Measurements from ENCODE around the gene NTHL1. TPM values are rescaled to one million over a fixed set of nuclear protein-coding genes. Genes with fewer than 3 reads are reported as not detected.

NTHL1 gene
- polyA plus RNA-seq, 3 donors, result 9.2 to 22.4 (median 9.6) TPM

DNA sequence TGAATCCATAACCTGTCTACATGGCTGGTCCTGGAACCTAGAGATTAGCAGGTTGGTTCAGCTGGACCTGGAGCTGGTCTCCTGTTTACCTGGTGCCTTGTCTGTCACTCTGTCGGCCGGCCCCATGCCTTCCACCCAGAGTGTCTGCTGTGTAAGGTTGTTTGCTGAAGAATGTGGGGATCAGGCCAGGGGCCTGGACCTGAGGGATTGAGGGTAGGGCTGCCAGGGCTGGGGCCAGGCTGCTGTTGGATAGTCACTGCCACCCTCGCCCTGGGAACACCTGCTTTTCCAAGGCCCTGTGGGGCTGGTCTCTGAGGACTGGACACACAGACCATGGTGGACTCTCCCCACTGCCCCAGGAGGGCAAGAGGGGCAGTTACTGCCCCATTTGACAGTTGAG is 19.5 kb downstream of the NTHL1 start:
- Histone ChIP-seq H3K36me3 (replicated peaks in 1 of 2; ENCODE audit: control insufficient read depth in 1 of 2, insufficient read depth in 2 of 2, low read length in 2 of 2) (no peaks in the 10 kb centered on the region), H3K4me2 (replicated peaks; ENCODE audit: extremely low read depth, low read length, poor library complexity, severe bottlenecking) (no peak overlapping the region), H3K9me3 (replicated peaks in 1 of 2; ENCODE audit: control insufficient read depth in 1 of 2, insufficient read depth in 1 of 2, low read length in 2 of 2) (peaks cover 0 to 9% of the 10 kb centered on the region in 2 donors), H3K27ac (ENCODE audit: low read depth in 1 of 2, low read length in 2 of 2) (no peak overlapping the region), H4K20me1 (ENCODE audit: insufficient read depth, low read length) (no peaks in the 10 kb centered on the region), H3K79me2 (ENCODE audit: insufficient read depth, low read length) (no peaks in the 10 kb centered on the region), H3K9ac (ENCODE audit: insufficient read depth, low read length, poor library complexity, severe bottlenecking) (no peak overlapping the region), H3K27me3 (ENCODE audit: control insufficient read depth in 2 of 2, insufficient read depth in 2 of 2, low read length in 2 of 2) (peaks cover 11 to 42% of the 10 kb centered on the region in 2 donors), H3K4me3 (replicated peaks in 1 of 3; ENCODE audit: low read depth in 2 of 3, low read length in 3 of 3) (no peak overlapping the region), H2AFZ (ENCODE audit: insufficient read depth, low read depth, low read length, poor library complexity, severe bottlenecking) (no peak overlapping the region), H3K4me1 (ENCODE audit: control insufficient read depth in 1 of 2, insufficient read depth in 2 of 2, low read length in 2 of 2) (peaks cover 16 to 27% of the 10 kb centered on the region in 2 donors)
- H3K9me3 Mint-ChIP-seq, result peaks cover 0 to 7% (median 2%) of the 10 kb centered on the region in 7 donors
- no peak for DNase-seq
- no peak overlapping the region for H3K27ac Mint-ChIP-seq
- intact Hi-C loops (cut with micrococcal nuclease), result loop anchor here in 1 of 2 donors (5.0 kb wide), 1 partner anchor 119 kb away; the partner anchor contains the start of gene RAB26
- H3K4me1 Mint-ChIP-seq, result peaks cover 18% of the 10 kb centered on the region
- TF ChIP-seq, protein P1, sequence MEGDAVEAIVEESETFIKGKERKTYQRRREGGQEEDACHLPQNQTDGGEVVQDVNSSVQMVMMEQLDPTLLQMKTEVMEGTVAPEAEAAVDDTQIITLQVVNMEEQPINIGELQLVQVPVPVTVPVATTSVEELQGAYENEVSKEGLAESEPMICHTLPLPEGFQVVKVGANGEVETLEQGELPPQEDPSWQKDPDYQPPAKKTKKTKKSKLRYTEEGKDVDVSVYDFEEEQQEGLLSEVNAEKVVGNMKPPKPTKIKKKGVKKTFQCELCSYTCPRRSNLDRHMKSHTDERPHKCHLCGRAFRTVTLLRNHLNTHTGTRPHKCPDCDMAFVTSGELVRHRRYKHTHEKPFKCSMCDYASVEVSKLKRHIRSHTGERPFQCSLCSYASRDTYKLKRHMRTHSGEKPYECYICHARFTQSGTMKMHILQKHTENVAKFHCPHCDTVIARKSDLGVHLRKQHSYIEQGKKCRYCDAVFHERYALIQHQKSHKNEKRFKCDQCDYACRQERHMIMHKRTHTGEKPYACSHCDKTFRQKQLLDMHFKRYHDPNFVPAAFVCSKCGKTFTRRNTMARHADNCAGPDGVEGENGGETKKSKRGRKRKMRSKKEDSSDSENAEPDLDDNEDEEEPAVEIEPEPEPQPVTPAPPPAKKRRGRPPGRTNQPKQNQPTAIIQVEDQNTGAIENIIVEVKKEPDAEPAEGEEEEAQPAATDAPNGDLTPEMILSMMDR (IDR thresholded peaks at IDR 0.05), result no peak
- 90% methylated on average over 3 of the region's 3 CpGs for WGBS (ENCODE audit: insufficient coverage)
- H3K4me3 Mint-ChIP-seq, result peak overlapping the region in 1 of 2 donors; percentile 80
- peaks cover 3% of the 10 kb centered on the region in 2 donors for H3K36me3 Mint-ChIP-seq
- peaks cover 30 to 62% (median 47%) of the 10 kb centered on the region in 3 donors for H3K27me3 Mint-ChIP-seq (ENCODE audit: low read depth in 3 of 3)

DNA sequence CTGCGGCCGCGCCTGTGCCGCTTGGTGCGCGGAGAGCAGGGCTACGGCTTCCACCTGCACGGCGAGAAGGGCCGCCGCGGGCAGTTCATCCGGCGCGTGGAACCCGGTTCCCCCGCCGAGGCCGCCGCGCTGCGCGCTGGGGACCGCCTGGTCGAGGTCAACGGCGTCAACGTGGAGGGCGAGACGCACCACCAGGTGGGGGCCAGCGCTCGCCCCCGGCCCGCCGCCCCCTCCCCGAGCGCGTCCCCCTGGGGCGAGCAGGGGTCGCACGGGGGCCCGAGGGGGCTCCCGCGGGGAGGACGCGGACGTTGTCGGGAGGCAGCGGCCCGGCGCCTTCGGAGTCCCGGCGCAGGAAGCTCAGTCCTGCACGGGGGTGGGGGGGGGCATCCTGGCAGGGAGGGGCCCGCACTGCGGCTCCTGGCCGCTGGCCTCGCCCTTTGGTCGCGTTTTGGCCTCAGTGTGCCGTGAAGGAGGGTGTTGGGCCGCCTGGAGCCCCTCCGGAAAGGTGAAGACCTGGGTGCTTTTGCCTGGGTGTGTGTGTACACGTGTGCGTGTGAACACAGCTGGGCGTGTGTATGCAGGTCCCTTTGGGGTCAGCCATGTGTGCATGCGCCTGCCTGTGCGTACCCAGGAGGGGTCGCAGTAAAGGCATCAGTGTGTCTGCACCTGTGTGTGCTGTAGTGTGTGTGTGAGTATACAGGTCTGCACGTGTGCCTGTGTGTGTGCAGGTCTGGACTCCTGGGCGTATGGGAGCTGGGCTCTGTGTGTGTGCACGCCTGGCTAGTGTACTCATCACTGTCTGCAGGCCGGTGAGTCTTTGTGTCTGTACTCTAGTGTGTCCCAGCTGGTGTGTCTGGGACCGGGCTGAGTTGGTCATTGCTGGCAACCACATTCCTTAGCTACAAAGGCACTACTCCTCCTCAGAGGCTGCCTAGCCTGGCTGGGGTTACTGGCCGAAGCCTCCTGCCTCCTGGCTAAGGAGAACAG is 20.3 kb downstream of the NTHL1 start:
- H3K36me3 Mint-ChIP-seq, result peaks cover 5 to 6% of the 10 kb centered on the region in 2 donors
- WGBS (ENCODE audit: insufficient coverage), result 7% methylated on average over 74 of the region's 76 CpGs
- Histone ChIP-seq H3K36me3 (replicated peaks in 1 of 2; ENCODE audit: control insufficient read depth in 1 of 2, insufficient read depth in 2 of 2, low read length in 2 of 2) (no peaks in the 10 kb centered on the region), H3K27ac (ENCODE audit: low read depth in 1 of 2, low read length in 2 of 2) (no peak overlapping the region), H3K4me3 (replicated peaks in 1 of 3; ENCODE audit: low read depth in 2 of 3, low read length in 3 of 3) (peak overlapping the region in 1 of 3 experiments; percentile 56), H3K9ac (ENCODE audit: insufficient read depth, low read length, poor library complexity, severe bottlenecking) (no peak overlapping the region), H3K27me3 (ENCODE audit: control insufficient read depth in 2 of 2, insufficient read depth in 2 of 2, low read length in 2 of 2) (peaks cover 11 to 38% of the 10 kb centered on the region in 2 donors), H3K4me1 (ENCODE audit: control insufficient read depth in 1 of 2, insufficient read depth in 2 of 2, low read length in 2 of 2) (peaks cover 15 to 26% of the 10 kb centered on the region in 2 donors), H3K4me2 (replicated peaks; ENCODE audit: extremely low read depth, low read length, poor library complexity, severe bottlenecking) (peak overlapping the region; percentile 71), H4K20me1 (ENCODE audit: insufficient read depth, low read length) (no peaks in the 10 kb centered on the region), H2AFZ (ENCODE audit: insufficient read depth, low read depth, low read length, poor library complexity, severe bottlenecking) (peak overlapping the region; percentile 21), H3K79me2 (ENCODE audit: insufficient read depth, low read length) (no peaks in the 10 kb centered on the region), H3K9me3 (replicated peaks in 1 of 2; ENCODE audit: control insufficient read depth in 1 of 2, insufficient read depth in 1 of 2, low read length in 2 of 2) (peaks cover 0 to 9% of the 10 kb centered on the region in 2 donors)
- H3K4me3 Mint-ChIP-seq, result peak overlapping the region; percentile 58 to 80
- TF ChIP-seq, protein P1 (IDR thresholded peaks at IDR 0.05), result no peak
- peaks cover 20% of the 10 kb centered on the region for H3K4me1 Mint-ChIP-seq
- peaks cover 0 to 7% (median 2%) of the 10 kb centered on the region in 7 donors for H3K9me3 Mint-ChIP-seq
- intact Hi-C loops (cut with micrococcal nuclease), result loop anchor here in 1 of 2 donors (5.0 kb wide), 1 partner anchor 120 kb away; the partner anchor contains the start of gene RAB26
- no peak overlapping the region for H3K27ac Mint-ChIP-seq
- DNase-seq, result no peak
- H3K27me3 Mint-ChIP-seq (ENCODE audit: low read depth in 3 of 3), result peaks cover 33 to 59% (median 48%) of the 10 kb centered on the region in 3 donors
